ENCODE measurements around the gene FAM210B.
"Not testable (repeated sequence)": the region's sequence is repeated elsewhere in the genome, so short reads cannot be mapped to it uniquely, and the experiment has no call there.

Gene FAM210B

GRCh38 chr20:56360133-56360907, 1.5 kb downstream of the FAM210B start:
- in situ Hi-C loops (cut with MboI; ENCODE audit: low sequenced_read_pairs) = no loop called here

GRCh38 chr20:56360908-56361205, 2.1 kb downstream of the FAM210B start:
- in situ Hi-C loops (cut with MboI; ENCODE audit: low sequenced_read_pairs) = no loop called here

DNA sequence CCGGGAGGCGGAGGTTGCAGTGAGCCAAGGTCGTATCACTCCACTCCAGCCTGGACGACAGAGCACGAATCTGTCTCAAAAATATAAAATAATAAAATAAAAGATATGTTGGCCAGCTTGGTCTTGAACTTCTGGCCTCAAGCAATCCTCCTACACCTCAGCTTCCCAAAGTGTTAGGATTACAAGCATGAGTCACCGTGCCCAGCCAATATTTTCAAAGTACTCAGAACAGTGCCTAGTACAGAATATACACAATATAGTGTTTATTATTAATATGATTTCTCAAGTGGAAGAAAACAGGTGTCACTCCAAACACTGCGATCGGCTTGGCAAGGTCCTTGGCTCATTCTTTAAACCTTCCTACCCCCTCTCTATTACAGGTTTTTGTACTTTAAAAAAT, 3.1 kb downstream of the FAM210B start:
- in situ Hi-C loops (cut with MboI; ENCODE audit: low sequenced_read_pairs) = no loop called here

GRCh38 chr20:56362833-56363413, 4.1 kb downstream of the FAM210B start:
- in situ Hi-C loops (cut with MboI; ENCODE audit: low sequenced_read_pairs) = no loop called here

- in situ Hi-C loops (cut with MboI; ENCODE audit: low sequenced_read_pairs) = no loop called here
Observed at GRCh38 chr20:56363491-56363890, 4.7 kb downstream of the FAM210B start.

GRCh38 chr20:56368351-56369134, 9.8 kb downstream of the FAM210B start:
- in situ Hi-C loops (cut with MboI; ENCODE audit: low sequenced_read_pairs) = no loop called here

DNA sequence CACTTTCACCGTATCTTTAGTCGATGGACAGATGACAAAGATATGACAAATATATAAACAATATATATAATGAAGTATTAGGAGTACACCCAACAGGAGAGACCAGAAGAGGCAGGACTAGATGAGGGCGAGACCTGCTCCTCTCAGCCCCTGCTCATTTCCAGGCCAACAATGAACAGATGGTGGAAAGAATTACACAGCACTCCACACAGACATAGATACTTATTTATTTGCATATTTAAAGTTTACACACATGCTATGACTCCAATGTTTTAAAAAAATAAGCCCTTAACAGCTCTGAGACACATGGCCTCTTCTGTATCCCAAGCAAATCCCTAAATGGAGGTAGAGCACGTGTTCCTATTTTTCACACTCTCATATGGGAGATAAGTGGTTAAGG, 10.4 kb downstream of the FAM210B start:
- in situ Hi-C loops (cut with MboI; ENCODE audit: low sequenced_read_pairs) = no loop called here

DNA sequence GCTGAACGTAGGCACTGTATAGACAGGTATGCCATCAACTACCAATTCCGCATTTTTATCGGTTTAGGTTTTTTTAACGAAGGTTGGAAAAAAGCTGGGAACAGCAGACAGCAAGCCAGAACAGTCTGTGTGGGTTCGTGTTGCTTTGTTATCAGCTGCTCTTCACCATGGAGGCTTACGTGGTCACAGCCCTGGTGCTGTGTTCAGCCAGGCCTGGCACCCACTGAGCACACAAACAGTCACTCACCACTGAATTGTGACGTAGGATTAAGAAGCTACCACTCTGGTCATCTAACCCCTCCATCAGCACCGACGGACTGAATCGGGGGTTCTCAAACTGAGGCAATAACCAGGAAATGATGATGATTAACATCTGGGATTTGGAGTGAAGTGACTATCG, 13.2 kb downstream of the FAM210B start:
- in situ Hi-C loops (cut with MboI; ENCODE audit: low sequenced_read_pairs) = no loop called here

- in situ Hi-C loops (cut with MboI; ENCODE audit: low sequenced_read_pairs) = no loop called here
Observed at GRCh38 chr20:56372850-56373249, 14.1 kb downstream of the FAM210B start.

GRCh38 chr20:56373942-56374341, 15.2 kb downstream of the FAM210B start:
- in situ Hi-C loops (cut with MboI; ENCODE audit: low sequenced_read_pairs) = no loop called here

GRCh38 chr20:56376331-56376730, 17.6 kb downstream of the FAM210B start:
- in situ Hi-C loops (cut with MboI; ENCODE audit: low sequenced_read_pairs) = no loop called here

- in situ Hi-C loops (cut with MboI; ENCODE audit: low sequenced_read_pairs) = no loop called here
Observed at GRCh38 chr20:56378386-56378785, 19.6 kb downstream of the FAM210B start.

DNA sequence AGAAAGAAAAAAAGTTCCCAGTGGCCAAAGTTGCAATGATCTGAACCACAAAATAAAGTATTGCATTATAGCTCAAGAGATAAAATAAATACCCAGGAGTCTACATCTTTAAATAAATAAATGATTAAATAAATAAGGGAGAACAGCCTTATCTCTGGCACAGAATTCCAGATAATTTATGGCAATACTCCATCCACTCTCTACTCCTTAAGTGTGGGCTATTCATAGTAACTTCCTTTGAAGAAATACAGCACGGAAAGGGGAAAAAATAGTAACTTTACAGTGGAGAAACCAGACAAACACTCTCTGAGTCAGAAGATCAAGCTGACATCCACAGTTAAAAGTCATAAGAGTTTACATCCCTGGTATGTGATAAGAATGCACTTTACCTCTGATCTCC, 21.6 kb downstream of the FAM210B start:
- in situ Hi-C loops (cut with MboI; ENCODE audit: low sequenced_read_pairs) = no loop called here

DNA sequence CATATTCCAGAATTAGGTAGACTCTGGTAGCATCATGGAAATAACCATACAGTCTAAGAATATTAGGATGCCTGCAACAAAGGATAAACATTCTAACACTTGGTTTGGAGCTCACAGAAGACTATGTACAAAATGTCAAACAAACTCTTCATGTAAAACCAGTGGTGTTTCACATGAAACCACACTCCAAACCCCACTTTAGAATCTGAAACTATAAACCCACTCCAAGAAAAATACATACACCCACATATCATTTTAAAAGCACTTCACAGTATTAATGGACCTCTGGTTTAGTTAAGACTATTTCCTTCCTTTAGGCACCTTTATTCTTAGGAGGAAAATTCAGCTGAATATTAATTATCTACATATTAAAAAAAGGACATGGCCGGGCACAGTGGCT, 22.7 kb downstream of the FAM210B start:
- in situ Hi-C loops (cut with MboI; ENCODE audit: low sequenced_read_pairs) = no loop called here

GRCh38 chr20:56382696-56383095, 23.9 kb downstream of the FAM210B start:
- in situ Hi-C loops (cut with MboI; ENCODE audit: low sequenced_read_pairs) = no loop called here

GRCh38 chr20:56383334-56383733, 24.6 kb downstream of the FAM210B start:
- in situ Hi-C loops (cut with MboI; ENCODE audit: low sequenced_read_pairs) = no loop called here

- in situ Hi-C loops (cut with MboI; ENCODE audit: low sequenced_read_pairs) = no loop called here
Observed at GRCh38 chr20:56385130-56385529, 26.4 kb downstream of the FAM210B start.

DNA sequence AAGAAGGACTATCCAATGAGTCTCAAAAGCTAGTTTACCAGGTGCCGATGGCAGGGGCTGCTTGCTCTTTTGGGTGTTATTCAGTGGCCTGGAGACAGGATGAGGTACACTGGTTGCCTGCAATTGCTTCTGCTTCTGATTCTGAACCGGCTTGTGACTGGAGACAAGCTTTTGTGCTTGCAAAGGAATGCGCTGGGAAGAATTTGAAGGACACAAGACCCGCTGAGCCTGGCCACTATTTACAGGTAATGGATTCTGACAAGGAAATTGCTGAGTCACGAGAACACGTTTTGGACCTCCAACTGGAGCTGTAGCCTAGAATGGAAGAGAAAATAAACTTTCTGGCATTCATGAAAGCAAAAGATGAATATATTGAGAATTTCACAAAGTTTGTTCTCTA, 27.4 kb downstream of the FAM210B start:
- in situ Hi-C loops (cut with MboI; ENCODE audit: low sequenced_read_pairs) = no loop called here

- in situ Hi-C loops (cut with MboI; ENCODE audit: low sequenced_read_pairs) = no loop called here
Observed at GRCh38 chr20:56388882-56389281, 30.1 kb downstream of the FAM210B start.

GRCh38 chr20:56389807-56390206, 31.0 kb downstream of the FAM210B start:
- in situ Hi-C loops (cut with MboI; ENCODE audit: low sequenced_read_pairs) = no loop called here

DNA sequence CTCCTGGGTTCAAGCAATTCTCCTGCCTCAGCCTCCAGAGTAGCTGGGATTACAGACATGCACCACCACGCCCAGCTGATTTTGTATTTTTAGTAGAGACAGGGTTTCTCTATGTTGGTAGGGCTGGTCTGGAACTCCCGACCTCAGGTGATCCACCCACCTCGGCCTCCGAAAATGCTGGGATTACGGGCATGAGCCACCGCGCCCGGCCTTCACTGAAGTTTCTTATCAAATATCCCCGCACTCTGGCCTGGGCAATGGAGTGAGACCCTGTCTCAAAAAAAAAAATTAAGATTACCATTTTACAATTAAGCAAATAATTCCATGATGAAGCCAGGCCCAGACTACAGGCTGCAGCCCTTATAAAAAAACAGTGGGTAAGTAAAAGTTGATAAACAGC, 31.6 kb downstream of the FAM210B start:
- in situ Hi-C loops (cut with MboI; ENCODE audit: low sequenced_read_pairs) = not testable (repeated sequence)

GRCh38 chr20:56391037-56391436, 32.3 kb downstream of the FAM210B start:
- in situ Hi-C loops (cut with MboI; ENCODE audit: low sequenced_read_pairs) = no loop called here
